Measurements from ENCODE around the gene ATRNL1. TPM values are rescaled to one million over a fixed set of nuclear protein-coding genes. Genes with fewer than 3 reads are reported as not detected.

The ATRNL1 gene
- total RNA-seq, 2 experiments from 2014 or later, result not detected

DNA sequence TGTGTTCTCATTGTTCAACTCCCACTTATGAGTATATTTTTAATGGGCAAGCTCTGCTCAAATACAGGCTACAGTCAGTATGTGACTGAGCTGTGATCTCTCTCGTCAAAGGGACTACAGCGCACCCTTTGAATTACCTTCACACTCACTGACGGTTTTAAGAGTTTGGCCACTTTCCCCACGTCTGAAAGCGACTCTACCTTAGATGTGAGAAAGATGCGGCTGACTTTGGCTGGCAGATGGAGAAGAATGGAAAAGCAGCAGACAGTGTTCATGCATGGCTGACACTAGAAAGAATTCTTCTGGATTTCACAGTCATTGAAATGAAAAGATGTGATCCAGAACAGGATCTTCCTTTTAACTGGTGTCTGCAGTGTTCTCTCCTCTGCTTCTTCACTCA, 2.0 kb upstream of the ATRNL1 start:
- no peaks in the 10 kb centered on the region for H3K79me2 ChIP-seq (ENCODE audit: insufficient read depth, low read depth, low read length)
- no peak overlapping the region for H2AFZ ChIP-seq (ENCODE audit: low read length)
- H3K4me3 ChIP-seq (ENCODE audit: low read depth, low read length, poor library complexity, severe bottlenecking), result no peak overlapping the region
- ChIA-PET CTCF (ENCODE audit: unreplicated experiment) (no interaction called here), POLR2A (interaction anchor here (0.7 kb wide), 1 partner anchor 814 kb away, joined by 3 read pairs; no protein-coding TSS in a partner anchor)
- no peaks in the 10 kb centered on the region for H3K4me1 ChIP-seq (ENCODE audit: insufficient read depth, low read length, poor library complexity, severe bottlenecking)
- BruUV-seq (replicated peaks), result no TSS peak
- no peaks in the 10 kb centered on the region for H3K9me2 ChIP-seq (ENCODE audit: insufficient read depth, low read length)
- intact Hi-C loops (cut with micrococcal nuclease; ENCODE audit: unreplicated experiment), result no loop called here
- H3K36me3 ChIP-seq (ENCODE audit: insufficient read depth, low read length), result no peaks in the 10 kb centered on the region
- TF ChIP-seq, protein P1, sequence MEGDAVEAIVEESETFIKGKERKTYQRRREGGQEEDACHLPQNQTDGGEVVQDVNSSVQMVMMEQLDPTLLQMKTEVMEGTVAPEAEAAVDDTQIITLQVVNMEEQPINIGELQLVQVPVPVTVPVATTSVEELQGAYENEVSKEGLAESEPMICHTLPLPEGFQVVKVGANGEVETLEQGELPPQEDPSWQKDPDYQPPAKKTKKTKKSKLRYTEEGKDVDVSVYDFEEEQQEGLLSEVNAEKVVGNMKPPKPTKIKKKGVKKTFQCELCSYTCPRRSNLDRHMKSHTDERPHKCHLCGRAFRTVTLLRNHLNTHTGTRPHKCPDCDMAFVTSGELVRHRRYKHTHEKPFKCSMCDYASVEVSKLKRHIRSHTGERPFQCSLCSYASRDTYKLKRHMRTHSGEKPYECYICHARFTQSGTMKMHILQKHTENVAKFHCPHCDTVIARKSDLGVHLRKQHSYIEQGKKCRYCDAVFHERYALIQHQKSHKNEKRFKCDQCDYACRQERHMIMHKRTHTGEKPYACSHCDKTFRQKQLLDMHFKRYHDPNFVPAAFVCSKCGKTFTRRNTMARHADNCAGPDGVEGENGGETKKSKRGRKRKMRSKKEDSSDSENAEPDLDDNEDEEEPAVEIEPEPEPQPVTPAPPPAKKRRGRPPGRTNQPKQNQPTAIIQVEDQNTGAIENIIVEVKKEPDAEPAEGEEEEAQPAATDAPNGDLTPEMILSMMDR (conservative IDR thresholded peaks at IDR 0.05; ENCODE audit: low read length), result no peak
- no peak for TF ChIP-seq EZH2phosphoT487 (IDR thresholded peaks at IDR 0.05; ENCODE audit: borderline replicate concordance, low read depth, low read length)
- DNase-seq (ENCODE audit: low spot score), result no peak
- H3K9me3 ChIP-seq (ENCODE audit: low read length), result no peaks in the 10 kb centered on the region
- H4K20me1 ChIP-seq (ENCODE audit: insufficient read depth, low read length), result no peaks in the 10 kb centered on the region
- no peak overlapping the region for H3K27ac ChIP-seq (ENCODE audit: low read depth, low read length, poor library complexity, severe bottlenecking)
- H3K4me2 ChIP-seq (ENCODE audit: low read length), result no peak overlapping the region

DNA sequence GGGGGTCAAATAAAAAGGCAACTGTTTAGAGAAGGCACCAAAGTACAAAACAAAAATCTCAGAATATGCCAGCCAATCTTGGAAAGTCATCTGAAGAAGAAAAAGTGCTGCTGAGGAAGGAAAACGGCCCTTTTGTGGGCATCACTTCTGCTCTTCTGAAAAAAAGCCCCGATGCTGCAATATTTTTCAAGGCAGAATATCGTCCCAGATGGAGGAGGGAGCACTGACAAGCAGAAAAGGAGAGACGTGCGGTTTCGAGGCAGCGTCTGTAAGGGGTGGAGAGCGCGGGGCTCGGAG, 959 bp upstream of the ATRNL1 start:
- no peaks in the 10 kb centered on the region for H3K9me3 ChIP-seq (ENCODE audit: low read length)
- POLR2A ChIA-PET, result no interaction called here
- H3K4me1 ChIP-seq (ENCODE audit: insufficient read depth, low read length, poor library complexity, severe bottlenecking), result no peaks in the 10 kb centered on the region
- no peaks in the 10 kb centered on the region for H3K36me3 ChIP-seq (ENCODE audit: insufficient read depth, low read length)
- H3K9me2 ChIP-seq (ENCODE audit: insufficient read depth, low read length), result no peaks in the 10 kb centered on the region
- no peak overlapping the region for H3K4me3 ChIP-seq (ENCODE audit: low read depth, low read length, poor library complexity, severe bottlenecking)
- intact Hi-C loops (cut with micrococcal nuclease; ENCODE audit: unreplicated experiment), result no loop called here
- H2AFZ ChIP-seq (ENCODE audit: low read length), result no peak overlapping the region
- no peak overlapping the region for H3K4me2 ChIP-seq (ENCODE audit: low read length)
- DNase-seq (ENCODE audit: low spot score), result no peak
- CTCF ChIA-PET (ENCODE audit: unreplicated experiment), result no interaction called here
- no peak overlapping the region for H3K27ac ChIP-seq (ENCODE audit: low read depth, low read length, poor library complexity, severe bottlenecking)
- H3K79me2 ChIP-seq (ENCODE audit: insufficient read depth, low read depth, low read length), result no peaks in the 10 kb centered on the region
- no TSS peak for BruUV-seq (replicated peaks)
- H4K20me1 ChIP-seq (ENCODE audit: insufficient read depth, low read length), result no peaks in the 10 kb centered on the region
- TF ChIP-seq, protein P1 (conservative IDR thresholded peaks at IDR 0.05; ENCODE audit: low read length), result no peak
- no peak for TF ChIP-seq EZH2phosphoT487 (IDR thresholded peaks at IDR 0.05; ENCODE audit: borderline replicate concordance, low read depth, low read length)

DNA sequence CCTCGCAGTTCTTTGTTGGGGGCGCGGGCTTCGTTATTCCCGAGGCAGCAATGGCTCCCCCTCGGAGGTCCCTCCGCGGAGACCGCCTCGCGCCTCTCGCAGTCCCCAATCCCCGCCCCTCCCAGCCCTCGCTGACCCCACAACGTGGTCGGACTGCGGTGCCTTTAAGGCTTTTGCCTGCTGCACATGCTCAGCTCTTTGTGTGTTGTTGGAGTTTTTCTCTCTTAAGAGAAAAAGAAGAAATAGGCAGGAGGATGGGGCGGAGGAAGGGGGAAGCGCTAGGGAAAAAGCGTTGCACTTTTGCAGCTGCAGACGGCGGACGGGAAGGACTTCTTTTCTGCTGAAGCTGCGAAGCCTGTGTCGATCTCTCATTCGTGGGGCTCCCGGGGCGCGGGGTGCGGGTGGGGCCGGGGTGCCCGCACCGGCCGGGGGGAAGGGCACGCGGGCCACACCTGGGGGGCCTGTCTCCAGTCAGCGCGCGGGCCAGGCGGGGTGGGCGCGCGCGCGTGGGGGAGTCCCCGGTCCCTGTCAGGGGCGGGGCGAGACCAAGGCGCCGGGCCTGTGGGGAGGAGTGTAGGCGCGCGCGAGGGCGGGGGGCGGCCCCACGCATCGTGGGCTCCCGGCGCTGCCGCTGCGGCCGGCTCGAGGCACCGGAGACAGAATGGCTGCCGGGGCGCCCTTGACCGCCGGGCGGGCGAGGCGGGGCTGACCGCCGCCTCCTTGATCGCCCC, 445 bp upstream of the ATRNL1 start:
- POLR2A ChIA-PET, result no interaction called here
- no TSS peak for BruUV-seq (replicated peaks)
- H2AFZ ChIP-seq (ENCODE audit: low read length), result no peak overlapping the region
- H3K36me3 ChIP-seq (ENCODE audit: insufficient read depth, low read length), result no peaks in the 10 kb centered on the region
- TF ChIP-seq, protein P1 (conservative IDR thresholded peaks at IDR 0.05; ENCODE audit: low read length), result no peak
- no peak for TF ChIP-seq EZH2phosphoT487 (IDR thresholded peaks at IDR 0.05; ENCODE audit: borderline replicate concordance, low read depth, low read length)
- no peak overlapping the region for H3K27ac ChIP-seq (ENCODE audit: low read depth, low read length, poor library complexity, severe bottlenecking)
- H3K9me2 ChIP-seq (ENCODE audit: insufficient read depth, low read length), result no peaks in the 10 kb centered on the region
- intact Hi-C loops (cut with micrococcal nuclease; ENCODE audit: unreplicated experiment), result no loop called here
- no peaks in the 10 kb centered on the region for H3K79me2 ChIP-seq (ENCODE audit: insufficient read depth, low read depth, low read length)
- no peaks in the 10 kb centered on the region for H4K20me1 ChIP-seq (ENCODE audit: insufficient read depth, low read length)
- H3K4me3 ChIP-seq (ENCODE audit: low read depth, low read length, poor library complexity, severe bottlenecking), result no peak overlapping the region
- H3K4me1 ChIP-seq (ENCODE audit: insufficient read depth, low read length, poor library complexity, severe bottlenecking), result no peaks in the 10 kb centered on the region
- DNase-seq (ENCODE audit: low spot score), result no peak
- CTCF ChIA-PET (ENCODE audit: unreplicated experiment), result no interaction called here
- no peaks in the 10 kb centered on the region for H3K9me3 ChIP-seq (ENCODE audit: low read length)
- H3K4me2 ChIP-seq (ENCODE audit: low read length), result no peak overlapping the region
